Transverse colon (tissue), 4 donors: Measurements from ENCODE around the gene INPP4B.

Experiments
- EP300 ChIP-seq: sonication (generic); formaldehyde crosslinking; IDR thresholded peaks from one replicate; pipeline ENCODE4 v1.6.1; 2017; ENCODE audit warnings: antibody characterized with exemption, low read depth
- POLR2A ChIP-seq: fragments of 450-650 bp; IDR thresholded peaks from one replicate; pipeline ENCODE4 v1.6.1; 2016; ENCODE audit warnings: antibody characterized with exemption, mild to moderate bottlenecking, moderate library complexity
- POLR2AphosphoS5 ChIP-seq, 3 donors: sonication (generic); formaldehyde crosslinking; IDR thresholded peaks; one replicate each; pipeline ENCODE4 v1.6.1; 2016; ENCODE audit warnings: antibody characterized with exemption in 3 of 3
- TF ChIP-seq, protein P1 (sequence below), 5 experiments: fragments of 200-600 bp in 3 of 5; fragments of 450-650 bp in 2 of 5; sonication (generic) in 3 of 5; IDR thresholded peaks; 1 replicate in 2 of 5; 2 replicates in 3 of 5; pipeline ENCODE4 v1.5.1; 2016 to 2017; ENCODE audit warnings: antibody characterized with exemption in 5 of 5, inconsistent platforms in 3 of 5, mild to moderate bottlenecking in 2 of 5, moderate library complexity in 1 of 5

DNA sequence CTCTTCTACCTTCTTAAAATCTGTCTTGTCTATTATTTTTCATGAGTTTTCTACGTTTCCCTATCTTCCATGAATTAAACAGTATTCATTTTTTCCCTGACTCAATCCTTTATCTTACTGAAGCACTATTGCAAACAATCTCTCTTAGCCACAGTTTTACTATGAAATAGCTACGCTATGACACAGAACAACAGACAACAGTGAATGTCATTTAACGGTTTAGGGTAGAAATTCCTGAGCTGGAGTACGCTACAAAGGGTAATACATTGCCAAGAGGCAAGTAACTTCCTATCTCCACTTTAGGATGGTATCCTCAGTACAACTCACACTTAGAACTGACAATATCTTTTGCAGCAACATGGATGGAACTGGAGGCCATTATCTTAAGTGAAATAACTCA, 552.6 kb downstream of the INPP4B start:
- TF ChIP-seq, protein P1, sequence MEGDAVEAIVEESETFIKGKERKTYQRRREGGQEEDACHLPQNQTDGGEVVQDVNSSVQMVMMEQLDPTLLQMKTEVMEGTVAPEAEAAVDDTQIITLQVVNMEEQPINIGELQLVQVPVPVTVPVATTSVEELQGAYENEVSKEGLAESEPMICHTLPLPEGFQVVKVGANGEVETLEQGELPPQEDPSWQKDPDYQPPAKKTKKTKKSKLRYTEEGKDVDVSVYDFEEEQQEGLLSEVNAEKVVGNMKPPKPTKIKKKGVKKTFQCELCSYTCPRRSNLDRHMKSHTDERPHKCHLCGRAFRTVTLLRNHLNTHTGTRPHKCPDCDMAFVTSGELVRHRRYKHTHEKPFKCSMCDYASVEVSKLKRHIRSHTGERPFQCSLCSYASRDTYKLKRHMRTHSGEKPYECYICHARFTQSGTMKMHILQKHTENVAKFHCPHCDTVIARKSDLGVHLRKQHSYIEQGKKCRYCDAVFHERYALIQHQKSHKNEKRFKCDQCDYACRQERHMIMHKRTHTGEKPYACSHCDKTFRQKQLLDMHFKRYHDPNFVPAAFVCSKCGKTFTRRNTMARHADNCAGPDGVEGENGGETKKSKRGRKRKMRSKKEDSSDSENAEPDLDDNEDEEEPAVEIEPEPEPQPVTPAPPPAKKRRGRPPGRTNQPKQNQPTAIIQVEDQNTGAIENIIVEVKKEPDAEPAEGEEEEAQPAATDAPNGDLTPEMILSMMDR (IDR thresholded peaks at IDR 0.05): no peak
- TF ChIP-seq POLR2A (no peak), EP300 (no peak), POLR2AphosphoS5 (IDR thresholded peaks at IDR 0.05) (no peak)
